K562 (cell line): ENCODE data around the gene SYNPO2. TPM values are rescaled to one million over a fixed set of nuclear protein-coding genes. Genes with fewer than 3 reads are reported as not detected.

Experiments used
- ATAC-seq: fragments of 200-7000 bp; cut with Tn5 transposase; 3 replicates; pipeline ENCODE4 v1.9.1; 2020; ENCODE audit warnings: moderate library complexity
- BruUV-seq: library from RNA; stranded (reverse); fragments of 400-500 nt; replicated peaks from 2 replicates; lab custom pipeline; 2021; lab: Mats Ljungman, UMichigan
- CTCF ChIA-PET: fragments of 300-600 bp; formaldehyde crosslinking; extraction: SDS; loops from one replicate; lab custom pipeline; 2021; ENCODE audit warnings: low intra/inter-chr PET ratio; lab: Yijun Ruan, JAX
- POLR2A ChIA-PET: fragments of 300-600, 350-650 bp; sonication (Branson Sonifier 250); formaldehyde crosslinking; extraction: SDS; loops from one replicate; lab custom pipeline; 2021; ENCODE audit warnings: antibody characterized with exemption, inconsistent platforms; lab: Yijun Ruan, JAX
- DNase-seq, 4 experiments: peaks; one replicate each; pipeline versions ENCODE4 v3.0.0 to v3.0.0-alpha.2; 2011 to 2018; ENCODE audit warnings: low spot score in 3 of 4, mixed read lengths in 3 of 4; ENCODE audit errors: extremely low read depth in 1 of 4
- FAIRE-seq: peaks from 2 replicates; lab custom pipeline; 2011; peaks lifted over from hg19 to GRCh38; lab: Jason Lieb, UNC
- H2AFZ ChIP-seq: 2 replicates; pipeline ENCODE4 v1.6.0; 2011; ENCODE audit warnings: low read depth, low read length, control low read depth, inconsistent platforms
- H3K27ac ChIP-seq: fragments of 200-600 bp; 3 replicates; pipeline ENCODE4 v1.8.0; 2011; ENCODE audit warnings: low read depth, mild to moderate bottlenecking, control low read depth, inconsistent platforms, low read length, moderate library complexity, mixed read lengths; ENCODE audit errors: extremely low read depth
- H3K27me3 ChIP-seq, 2 experiments: fragments of 300-600 bp in 1 of 2; 2 replicates in 1 of 2; 3 replicates in 1 of 2; pipeline versions ENCODE4 v1.6.0 to v1.8.0; 2011; ENCODE audit warnings: inconsistent platforms in 2 of 2, low read length in 2 of 2, mild to moderate bottlenecking in 1 of 2, mixed read lengths in 1 of 2, moderate library complexity in 1 of 2; ENCODE audit not compliant: control insufficient read depth in 2 of 2, insufficient read depth in 2 of 2
- H3K36me3 ChIP-seq: fragments of 300-600 bp; 3 replicates; pipeline ENCODE4 v1.8.0; 2011; ENCODE audit warnings: mild to moderate bottlenecking, low read length, inconsistent platforms; ENCODE audit not compliant: control insufficient read depth, insufficient read depth
- H3K4me1 ChIP-seq, 2 experiments: fragments of 200-600 bp in 1 of 2; replicated peaks in 1 of 2; 2 replicates in 1 of 2; 3 replicates in 1 of 2; pipeline versions ENCODE4 v1.5.1 to v1.8.0; 2011; ENCODE audit warnings: inconsistent platforms in 2 of 2, low read length in 2 of 2, mild to moderate bottlenecking in 1 of 2, mixed read lengths in 1 of 2, moderate library complexity in 1 of 2; ENCODE audit not compliant: control insufficient read depth in 2 of 2, insufficient read depth in 2 of 2
- H3K4me2 ChIP-seq: 2 replicates; pipeline ENCODE4 v1.6.1; 2011; ENCODE audit warnings: low read length, control low read depth, inconsistent platforms, mixed read lengths; ENCODE audit not compliant: insufficient read depth
- H3K4me3 ChIP-seq: fragments of 200-600 bp; sonication (generic), shearing (Covaris generic); 2 replicates; pipeline ENCODE4 v1.5.1; 2016; ENCODE audit warnings: control low read depth, inconsistent platforms
- H3K79me2 ChIP-seq: fragments of 200-600 bp; 3 replicates; pipeline ENCODE4 v1.8.0; 2011; ENCODE audit warnings: low read length, inconsistent platforms; ENCODE audit not compliant: control insufficient read depth, insufficient read depth
- H3K9ac ChIP-seq, 2 experiments: 2 replicates each; pipeline versions ENCODE4 v1.6.0 to v1.6.1; 2011; ENCODE audit warnings: low read depth in 2 of 2, low read length in 2 of 2, control low read depth in 1 of 2, inconsistent platforms in 1 of 2, mild to moderate bottlenecking in 1 of 2, mixed read lengths in 1 of 2; ENCODE audit not compliant: insufficient read depth in 1 of 2
- H3K9me1 ChIP-seq: one replicate; pipeline ENCODE4 v1.6.0; 2011; ENCODE audit warnings: inconsistent platforms, mild to moderate bottlenecking, low read length, moderate library complexity; ENCODE audit not compliant: control insufficient read depth, insufficient read depth
- H3K9me3 ChIP-seq: replicated peaks from 2 replicates; pipeline ENCODE4 v1.5.1; 2011; ENCODE audit warnings: low read depth, low read length, inconsistent platforms; ENCODE audit not compliant: control insufficient read depth, insufficient read depth
- H4K20me1 ChIP-seq: replicated peaks from 2 replicates; pipeline ENCODE4 v1.6.1; 2011; ENCODE audit warnings: low read length, inconsistent platforms, mixed read lengths; ENCODE audit not compliant: control insufficient read depth, insufficient read depth
- CHCHD3 ChIP-seq: fragments of 250-450 bp; sonication (Bioruptor Pico); IDR thresholded peaks from 2 replicates; pipeline ENCODE4 v2.1.2; 2022; ENCODE audit warnings: mild to moderate bottlenecking
- CSDE1 ChIP-seq, 2 experiments: fragments of 450-650 bp; IDR thresholded peaks; 2 replicates each; pipeline ENCODE4 v1.6.1; 2016; ENCODE audit warnings: mild to moderate bottlenecking in 1 of 2
- FOXJ3 ChIP-seq: sonication (generic); formaldehyde crosslinking; IDR thresholded peaks from 2 replicates; pipeline ENCODE4 v1.4.0; 2020; ENCODE audit warnings: mild to moderate bottlenecking, missing genetic modification reagents
- MTA2 ChIP-seq: fragments of 450-650 bp; IDR thresholded peaks from 2 replicates; pipeline ENCODE4 v1.6.1; 2016; ENCODE audit warnings: low read depth
- NEUROD1 ChIP-seq: fragments of 150-350 bp; IDR thresholded peaks from 2 replicates; pipeline ENCODE4 v1.6.1; 2014; ENCODE audit warnings: borderline replicate concordance, low read length, low read depth; ENCODE audit not compliant: partially characterized antibody
- SIN3A ChIP-seq, 2 experiments: fragments of 150-350 bp in 1 of 2; IDR thresholded peaks; 2 replicates each; pipeline ENCODE4 v1.6.1; 2011 to 2016; ENCODE audit warnings: borderline replicate concordance in 2 of 2, low read depth in 2 of 2, low read length in 2 of 2, mild to moderate bottlenecking in 2 of 2, moderate library complexity in 2 of 2; ENCODE audit not compliant: control insufficient read depth in 1 of 2
- SNRNP70 ChIP-seq: fragments of 200-400 bp; formaldehyde crosslinking; optimal IDR thresholded peaks from 2 replicates; pipeline ENCODE3; 2017; ENCODE audit warnings: low read depth, low read length
- ZHX1 ChIP-seq: fragments of 150-350 bp; conservative IDR thresholded peaks from 2 replicates; pipeline ENCODE4 v1.6.1; 2014; ENCODE audit warnings: low read length
- WGBS: fragments of 100-300 bp; shearing (Covaris generic); methylation state at CpG from one replicate; pipeline ENCODE4 v1.1.6; 2016; ENCODE audit warnings: low coverage, mixed read lengths; ENCODE audit not compliant: insufficient coverage; ENCODE audit errors: missing lambda C conversion rate; 5-methylcytosine and 5-hydroxymethylcytosine counted together
- in situ Hi-C: fragments of 300-500 bp; cut with MboI; formaldehyde crosslinking; loops from 4 replicates; pipeline ENCODE4 v1.15.0; 2018; ENCODE audit warnings: inconsistent platforms, mixed read lengths
- intact Hi-C: fragments of 100-400 bp; cut with micrococcal nuclease; formaldehyde crosslinking; loops from 2 replicates; pipeline ENCODE4 v1.14.2; 2022
- polyA plus RNA-seq, 8 experiments: library from polyadenylated mRNA; depleted of rRNA in 4 of 8; stranded (reverse) in 5 of 8; unstranded in 3 of 8; fragments of >200 nt; fragmentation: Nextera tagmentation in 2 of 8; fragmentation: Illumina TruSeq in 1 of 8; extraction: Ambion mirVana in 2 of 8; extraction: Trizol in 1 of 8; gene quantifications; 2 replicates each; pipeline versions ENCODE4 v1.2.1 to v1.2.3, GENCODE V29; 2011 to 2014; ENCODE audit warnings: inconsistent platforms in 1 of 8, missing spikeins in 1 of 8
- total RNA-seq, 7 experiments: library from RNA; depleted of rRNA in 6 of 7; stranded (reverse); fragments of >200 nt in 6 of 7; fragmentation: Illumina TruSeq in 2 of 7; extraction: Trizol in 2 of 7; gene quantifications; 2 replicates each; pipeline versions ENCODE4 v1.2.1 to v1.2.3, GENCODE V29; 2011 to 2021; ENCODE audit warnings: low replicate concordance in 1 of 7

The SYNPO2 gene
- total and polyA plus RNA-seq, 9 of the 15 experiments (the other 6 are each of a cell fraction or from before 2014, with no cell fraction given) = 0.03 to 0.18 TPM; not detected in 7

GRCh38 chr4:119030536-119030890, 141.9 kb downstream of the SYNPO2 start:
- WGBS = 0% methylated on average over 12 of the region's 12 CpGs
- CTCF ChIA-PET = no interaction called here

More at GRCh38 chr4:119030536-119030890, 141.9 kb downstream of the SYNPO2 start:
- BruUV-seq = no TSS peak
- Histone ChIP-seq H2AFZ (peak overlapping the region; percentile 55), H3K9me3 (no peaks in the 10 kb centered on the region), H3K9me1 (no peaks in the 10 kb centered on the region), H3K9ac (peak overlapping the region in 1 of 2 experiments; percentile 70; a peak in 2 of 4 replicates), H3K27me3 (peaks cover 9 to 36% of the 10 kb centered on the region in 2 experiments; a peak in 4 of 5 replicates), H4K20me1 (no peaks in the 10 kb centered on the region), H3K79me2 (no peaks in the 10 kb centered on the region), H3K27ac (no peak overlapping the region), H3K36me3 (no peaks in the 10 kb centered on the region), H3K4me3 (no peak overlapping the region), H3K4me1 (no peaks in the 10 kb centered on the region), H3K4me2 (peak overlapping the region; percentile 41)
- POLR2A ChIA-PET = no interaction called here
- no peak for ATAC-seq
- intact Hi-C loops = no loop called here
- no peak for FAIRE-seq
- no peak for DNase-seq
- TF ChIP-seq FOXJ3 = no peak
- no peak for TF ChIP-seq CHCHD3 (CRISPR knock-in tag)
- no peak for TF ChIP-seq CSDE1 (IDR thresholded peaks at IDR 0.05)
- no peak for TF ChIP-seq NEUROD1
- no peak for TF ChIP-seq SIN3A (IDR thresholded peaks at IDR 0.05; ENCODE audit: borderline replicate concordance in 2 of 2, control insufficient read depth in 1 of 2, low read depth in 2 of 2, low read length in 2 of 2)
- no peak for TF ChIP-seq ZHX1
- no peak for TF ChIP-seq SNRNP70
- no peak for TF ChIP-seq MTA2
- in situ Hi-C loops = no loop called here
